ENCODE data around the gene BBS9. TPM values are rescaled to one million over a fixed set of nuclear protein-coding genes. Genes with fewer than 3 reads are reported as not detected.

Gene BBS9
- total RNA-seq, 1 experiment from 2014 or later: 26.4 TPM

DNA sequence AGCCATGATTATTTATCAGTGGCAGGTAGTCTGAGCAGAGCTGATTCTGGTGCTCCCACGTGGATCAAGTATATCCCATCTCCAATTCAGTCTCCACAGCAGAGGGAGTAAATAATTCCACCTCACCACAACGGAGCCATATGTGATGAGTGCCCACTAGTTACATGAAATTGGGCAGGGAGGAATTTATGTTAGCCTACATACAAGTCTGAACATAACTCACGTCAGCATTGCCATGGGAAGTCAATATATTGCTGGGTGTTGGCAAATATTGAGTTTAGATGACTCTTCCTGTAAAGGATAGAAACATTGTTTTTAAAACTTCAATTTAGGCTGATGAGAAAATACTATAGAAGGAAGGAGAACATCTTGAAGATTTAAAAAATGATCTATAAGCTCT, 507.0 kb downstream of the BBS9 start:
- no peak overlapping the region for H3K4me3 Mint-ChIP-seq
- TF ChIP-seq CTCF (conservative IDR thresholded peaks at IDR 0.05): no peak
- H4K20me1 ChIP-seq (ENCODE audit: control insufficient read depth, insufficient read depth, insufficient read length): no peaks in the 10 kb centered on the region
- no peak overlapping the region for H3K14ac ChIP-seq (ENCODE audit: insufficient read depth, low read length)
- no peaks in the 10 kb centered on the region for H3K79me2 ChIP-seq (ENCODE audit: insufficient read depth, low read length)
- H3K23me2 ChIP-seq (ENCODE audit: insufficient read length, low read depth, low read length, poor library complexity, severe bottlenecking): no peaks in the 10 kb centered on the region
- H2BK120ac ChIP-seq (ENCODE audit: low read depth, low read length, poor library complexity, severe bottlenecking): no peak overlapping the region
- no peak overlapping the region for H2AFZ ChIP-seq (ENCODE audit: low read length)
- H2BK15ac ChIP-seq (ENCODE audit: low read depth, low read length): no peak overlapping the region
- H3K9ac ChIP-seq (ENCODE audit: extremely low read depth, insufficient read length, low read length): no peak overlapping the region
- no peak overlapping the region for H2BK5ac ChIP-seq (ENCODE audit: insufficient read length, low read length)
- peaks cover 3 to 5% of the 10 kb centered on the region in 2 experiments; a peak in 3 of 4 replicates for H3K4me1 Mint-ChIP-seq
- no peaks in the 10 kb centered on the region for H3K9me3 ChIP-seq (ENCODE audit: control insufficient read depth, low read depth, low read length)
- H3K27me3 Mint-ChIP-seq (ENCODE audit: low read depth): no peaks in the 10 kb centered on the region
- H3K4ac ChIP-seq (ENCODE audit: low read depth, low read length): no peak overlapping the region
- peaks cover 0 to 7% (median 0%) of the 10 kb centered on the region in 3 experiments; a peak in 1 of 7 replicates for H3K36me3 Mint-ChIP-seq (ENCODE audit: insufficient read depth in 1 of 3, low read depth in 3 of 3)
- H3K4me2 ChIP-seq (ENCODE audit: insufficient read depth, insufficient read length, low read length): no peak overlapping the region
- peak overlapping the region in 1 of 3 experiments; percentile 12; a peak in 1 of 7 replicates for H3K27ac Mint-ChIP-seq
- H3K27me3 ChIP-seq (ENCODE audit: insufficient read depth, low read length): no peaks in the 10 kb centered on the region
- WGBS (ENCODE audit: extremely low coverage, insufficient read length, low lambda C conversion rate): no CpG with 5 or more reads among the region's 3 CpGs
- no peak overlapping the region for H2BK20ac ChIP-seq (ENCODE audit: low read depth, low read length, poor library complexity, severe bottlenecking)
- H3K56ac ChIP-seq (ENCODE audit: insufficient read length, low read depth, low read length): no peak overlapping the region
- no peak overlapping the region for H2BK12ac ChIP-seq (ENCODE audit: insufficient read length, low read depth, low read length)
- H3K79me1 ChIP-seq (ENCODE audit: insufficient read depth, low read depth, low read length, poor library complexity, severe bottlenecking): no peaks in the 10 kb centered on the region
- H3K9me3 Mint-ChIP-seq: no peaks in the 10 kb centered on the region
- H2AK5ac ChIP-seq (ENCODE audit: insufficient read length, low read length): no peak overlapping the region
- no peak overlapping the region for H4K8ac ChIP-seq (replicated peaks; ENCODE audit: insufficient read length, low read depth, low read length)
- no peak overlapping the region for H3K18ac ChIP-seq (ENCODE audit: insufficient read length, low read depth, low read length)
- DNase-seq: no peak
- no peak overlapping the region for H3T11ph ChIP-seq (ENCODE audit: low read length)
- no peak overlapping the region for H4K91ac ChIP-seq (ENCODE audit: insufficient read length, low read depth, low read length)
- H4K5ac ChIP-seq (ENCODE audit: insufficient read length, low read depth, low read length): no peak overlapping the region
- H3K23ac ChIP-seq (ENCODE audit: insufficient read length, low read depth, low read length): no peak overlapping the region
- no peak overlapping the region for H3K27ac ChIP-seq (ENCODE audit: insufficient read length, low read depth, low read length)
- H3K4me1 ChIP-seq (ENCODE audit: insufficient read depth, low read length): no peaks in the 10 kb centered on the region
